ENCODE results near the gene RND3. TPM values are rescaled to one million over a fixed set of nuclear protein-coding genes. Genes with fewer than 3 reads are reported as not detected.

Gene RND3
- total RNA-seq, 2 experiments from 2014 or later = not detected

DNA sequence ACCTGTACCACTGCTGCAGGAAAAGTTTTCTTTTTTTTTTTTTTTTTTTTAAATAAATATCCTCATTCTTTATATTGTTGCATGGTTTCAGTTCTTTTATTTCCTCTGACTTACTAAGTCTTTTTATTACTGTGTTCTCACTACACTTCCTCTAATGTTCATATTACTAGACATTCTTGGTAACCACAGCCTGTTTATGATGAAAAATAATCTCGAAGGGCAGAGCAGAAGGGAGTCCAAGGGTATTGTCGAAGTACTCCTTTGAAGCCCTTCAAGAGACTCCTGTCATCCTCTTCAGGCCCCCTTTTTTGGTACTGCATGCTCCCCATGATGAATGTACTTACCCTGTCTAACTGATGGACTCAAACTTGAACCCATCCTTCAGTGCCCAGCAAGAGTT, 61.2 kb downstream of the RND3 start:
- intact Hi-C loops (cut with micrococcal nuclease; ENCODE audit: unreplicated experiment) = no loop called here
- no peak overlapping the region for H3K4me2 ChIP-seq (ENCODE audit: low read length)
- H4K20me1 ChIP-seq (ENCODE audit: insufficient read depth, low read length) = no peaks in the 10 kb centered on the region
- TF ChIP-seq, protein P1, sequence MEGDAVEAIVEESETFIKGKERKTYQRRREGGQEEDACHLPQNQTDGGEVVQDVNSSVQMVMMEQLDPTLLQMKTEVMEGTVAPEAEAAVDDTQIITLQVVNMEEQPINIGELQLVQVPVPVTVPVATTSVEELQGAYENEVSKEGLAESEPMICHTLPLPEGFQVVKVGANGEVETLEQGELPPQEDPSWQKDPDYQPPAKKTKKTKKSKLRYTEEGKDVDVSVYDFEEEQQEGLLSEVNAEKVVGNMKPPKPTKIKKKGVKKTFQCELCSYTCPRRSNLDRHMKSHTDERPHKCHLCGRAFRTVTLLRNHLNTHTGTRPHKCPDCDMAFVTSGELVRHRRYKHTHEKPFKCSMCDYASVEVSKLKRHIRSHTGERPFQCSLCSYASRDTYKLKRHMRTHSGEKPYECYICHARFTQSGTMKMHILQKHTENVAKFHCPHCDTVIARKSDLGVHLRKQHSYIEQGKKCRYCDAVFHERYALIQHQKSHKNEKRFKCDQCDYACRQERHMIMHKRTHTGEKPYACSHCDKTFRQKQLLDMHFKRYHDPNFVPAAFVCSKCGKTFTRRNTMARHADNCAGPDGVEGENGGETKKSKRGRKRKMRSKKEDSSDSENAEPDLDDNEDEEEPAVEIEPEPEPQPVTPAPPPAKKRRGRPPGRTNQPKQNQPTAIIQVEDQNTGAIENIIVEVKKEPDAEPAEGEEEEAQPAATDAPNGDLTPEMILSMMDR (conservative IDR thresholded peaks at IDR 0.05; ENCODE audit: low read length) = no peak
- TF ChIP-seq EZH2phosphoT487 (IDR thresholded peaks at IDR 0.05; ENCODE audit: borderline replicate concordance, low read depth, low read length) = no peak
- no peak overlapping the region for H3K27ac ChIP-seq (ENCODE audit: low read depth, low read length, poor library complexity, severe bottlenecking)
- CTCF ChIA-PET (ENCODE audit: unreplicated experiment) = no interaction called here
- H3K9me2 ChIP-seq (ENCODE audit: insufficient read depth, low read length) = no peaks in the 10 kb centered on the region
- no peak for DNase-seq (ENCODE audit: low spot score)
- H3K36me3 ChIP-seq (ENCODE audit: insufficient read depth, low read length) = no peaks in the 10 kb centered on the region
- POLR2A ChIA-PET = no interaction called here
- no peak overlapping the region for H2AFZ ChIP-seq (ENCODE audit: low read length)
- no peaks in the 10 kb centered on the region for H3K4me1 ChIP-seq (ENCODE audit: insufficient read depth, low read length, poor library complexity, severe bottlenecking)
- H3K4me3 ChIP-seq (ENCODE audit: low read depth, low read length, poor library complexity, severe bottlenecking) = no peak overlapping the region
- H3K9me3 ChIP-seq (ENCODE audit: low read length) = no peaks in the 10 kb centered on the region
- BruUV-seq (replicated peaks) = no TSS peak
- H3K79me2 ChIP-seq (ENCODE audit: insufficient read depth, low read depth, low read length) = no peaks in the 10 kb centered on the region

DNA sequence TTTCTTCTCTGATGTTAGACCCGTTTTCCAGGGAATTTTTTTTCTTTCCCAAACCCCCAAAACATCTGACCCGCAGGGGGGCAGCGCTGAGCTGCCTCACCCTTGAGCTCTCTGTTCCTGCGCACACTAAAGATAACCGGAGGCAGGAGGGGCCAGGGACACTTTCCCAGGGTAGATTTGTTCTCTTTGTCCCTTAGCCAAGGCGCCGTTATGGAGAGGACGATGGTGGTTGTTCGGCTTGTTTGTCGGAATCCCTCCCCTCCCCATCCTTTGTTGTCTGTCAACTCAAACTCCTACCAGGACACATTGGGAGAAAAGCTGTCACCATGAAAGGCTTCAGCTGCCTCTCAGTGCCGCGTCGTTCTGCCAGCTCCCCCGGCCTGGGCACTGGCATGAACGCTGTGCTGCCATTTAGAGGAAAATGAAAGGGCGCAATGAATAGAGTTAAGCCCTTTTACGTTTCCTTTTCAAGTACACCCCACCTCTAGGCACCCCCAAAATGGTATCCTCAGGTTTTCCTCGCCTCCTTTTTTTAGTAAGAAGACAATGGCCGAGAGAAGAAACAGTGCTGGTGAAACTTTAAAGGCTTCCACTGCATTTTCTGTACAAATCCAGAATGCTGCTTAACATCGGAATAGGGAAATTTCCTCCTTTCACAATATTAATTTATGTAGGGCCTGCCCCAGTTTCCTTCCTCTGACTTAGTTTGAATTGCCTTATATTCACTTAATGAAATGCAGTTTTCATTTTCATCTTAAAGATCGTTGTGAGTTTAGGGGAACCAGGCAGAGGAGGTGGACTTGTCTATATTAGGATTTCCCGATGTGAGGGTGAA, 62.1 kb downstream of the RND3 start:
- Histone ChIP-seq H3K4me3 (ENCODE audit: low read depth, low read length, poor library complexity, severe bottlenecking) (no peak overlapping the region), H3K79me2 (ENCODE audit: insufficient read depth, low read depth, low read length) (no peaks in the 10 kb centered on the region), H3K9me2 (ENCODE audit: insufficient read depth, low read length) (no peaks in the 10 kb centered on the region), H3K9me3 (ENCODE audit: low read length) (no peaks in the 10 kb centered on the region), H2AFZ (ENCODE audit: low read length) (no peak overlapping the region), H3K4me2 (ENCODE audit: low read length) (no peak overlapping the region), H3K27ac (ENCODE audit: low read depth, low read length, poor library complexity, severe bottlenecking) (no peak overlapping the region), H4K20me1 (ENCODE audit: insufficient read depth, low read length) (no peaks in the 10 kb centered on the region), H3K4me1 (ENCODE audit: insufficient read depth, low read length, poor library complexity, severe bottlenecking) (no peaks in the 10 kb centered on the region), H3K36me3 (ENCODE audit: insufficient read depth, low read length) (no peaks in the 10 kb centered on the region)
- CTCF ChIA-PET (ENCODE audit: unreplicated experiment) = interaction anchor here (0.6 kb wide), 1 partner anchor 646 kb away, joined by 5 read pairs; no protein-coding TSS in a partner anchor
- TF ChIP-seq, protein P1 (conservative IDR thresholded peaks at IDR 0.05; ENCODE audit: low read length) = peak; percentile 26; the same call in 1 of the 2 replicates
- no peak for TF ChIP-seq EZH2phosphoT487 (IDR thresholded peaks at IDR 0.05; ENCODE audit: borderline replicate concordance, low read depth, low read length)
- intact Hi-C loops (cut with micrococcal nuclease; ENCODE audit: unreplicated experiment) = no loop called here
- DNase-seq (ENCODE audit: low spot score) = no peak
- no TSS peak for BruUV-seq (replicated peaks)
- POLR2A ChIA-PET = no interaction called here

DNA sequence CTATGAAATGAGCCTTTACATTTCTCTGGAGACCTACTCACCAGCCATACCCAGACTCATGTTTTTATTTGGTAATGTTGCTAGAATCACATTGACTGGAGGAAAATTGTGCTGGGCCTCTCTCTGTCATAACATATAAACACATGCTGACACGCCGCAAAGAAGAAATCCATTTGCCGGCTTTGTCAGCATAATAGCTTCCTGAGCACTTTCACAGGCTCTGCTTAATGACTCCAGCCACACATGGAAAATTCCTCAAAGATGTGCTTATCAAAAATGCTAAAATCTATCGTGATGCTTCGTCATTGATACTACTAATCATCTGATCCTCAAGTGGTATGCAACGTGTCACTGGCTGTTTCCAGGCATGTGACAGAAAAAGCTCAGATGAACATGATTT, 63.1 kb downstream of the RND3 start:
- ChIA-PET CTCF (ENCODE audit: unreplicated experiment) (no interaction called here), POLR2A (no interaction called here)
- no TSS peak for BruUV-seq (replicated peaks)
- H4K20me1 ChIP-seq (ENCODE audit: insufficient read depth, low read length) = no peaks in the 10 kb centered on the region
- intact Hi-C loops (cut with micrococcal nuclease; ENCODE audit: unreplicated experiment) = no loop called here
- H3K9me2 ChIP-seq (ENCODE audit: insufficient read depth, low read length) = no peaks in the 10 kb centered on the region
- no peaks in the 10 kb centered on the region for H3K36me3 ChIP-seq (ENCODE audit: insufficient read depth, low read length)
- H3K9me3 ChIP-seq (ENCODE audit: low read length) = no peaks in the 10 kb centered on the region
- H3K4me2 ChIP-seq (ENCODE audit: low read length) = no peak overlapping the region
- TF ChIP-seq, protein P1 (conservative IDR thresholded peaks at IDR 0.05; ENCODE audit: low read length) = no peak
- TF ChIP-seq EZH2phosphoT487 (IDR thresholded peaks at IDR 0.05; ENCODE audit: borderline replicate concordance, low read depth, low read length) = no peak
- no peak overlapping the region for H3K27ac ChIP-seq (ENCODE audit: low read depth, low read length, poor library complexity, severe bottlenecking)
- no peak for DNase-seq (ENCODE audit: low spot score)
- H3K79me2 ChIP-seq (ENCODE audit: insufficient read depth, low read depth, low read length) = no peaks in the 10 kb centered on the region
- H2AFZ ChIP-seq (ENCODE audit: low read length) = no peak overlapping the region
- no peaks in the 10 kb centered on the region for H3K4me1 ChIP-seq (ENCODE audit: insufficient read depth, low read length, poor library complexity, severe bottlenecking)
- no peak overlapping the region for H3K4me3 ChIP-seq (ENCODE audit: low read depth, low read length, poor library complexity, severe bottlenecking)
